ENCODE measurements around the gene SOST.

DNA sequence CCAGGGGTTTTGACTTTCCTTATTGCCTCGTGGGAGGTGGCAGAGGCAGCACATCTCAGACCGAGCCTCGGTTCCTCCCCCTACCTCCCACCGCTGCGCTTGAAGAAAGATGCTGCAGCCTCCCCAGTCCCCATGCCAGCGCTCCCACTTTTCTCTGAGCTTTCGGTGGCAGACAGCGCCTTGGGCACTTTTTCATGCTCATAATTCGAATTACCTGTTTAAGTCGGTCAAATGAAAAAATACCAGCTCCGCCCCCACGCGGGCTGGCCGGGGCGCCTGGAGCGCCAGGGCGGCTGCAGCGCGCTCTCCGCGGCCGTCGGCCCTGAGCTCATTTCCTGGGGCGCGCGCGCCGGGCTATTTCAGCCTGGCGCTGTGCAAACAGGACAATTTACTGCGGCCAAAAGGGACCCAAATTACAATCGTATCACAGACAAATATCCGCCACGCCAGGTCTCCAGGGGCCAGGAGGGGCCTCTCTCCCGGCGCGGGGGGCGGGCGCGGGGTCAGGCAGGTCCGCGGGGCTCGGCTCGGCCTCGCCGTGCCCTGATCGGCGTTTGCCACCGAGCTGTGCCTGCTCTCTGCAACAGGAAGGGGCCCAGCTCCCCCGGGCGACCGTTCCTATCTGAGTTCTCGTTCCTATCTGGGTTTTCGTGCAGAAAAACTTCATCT, 45.0 kb downstream of the SOST start:
- TF ChIP-seq, protein P1, sequence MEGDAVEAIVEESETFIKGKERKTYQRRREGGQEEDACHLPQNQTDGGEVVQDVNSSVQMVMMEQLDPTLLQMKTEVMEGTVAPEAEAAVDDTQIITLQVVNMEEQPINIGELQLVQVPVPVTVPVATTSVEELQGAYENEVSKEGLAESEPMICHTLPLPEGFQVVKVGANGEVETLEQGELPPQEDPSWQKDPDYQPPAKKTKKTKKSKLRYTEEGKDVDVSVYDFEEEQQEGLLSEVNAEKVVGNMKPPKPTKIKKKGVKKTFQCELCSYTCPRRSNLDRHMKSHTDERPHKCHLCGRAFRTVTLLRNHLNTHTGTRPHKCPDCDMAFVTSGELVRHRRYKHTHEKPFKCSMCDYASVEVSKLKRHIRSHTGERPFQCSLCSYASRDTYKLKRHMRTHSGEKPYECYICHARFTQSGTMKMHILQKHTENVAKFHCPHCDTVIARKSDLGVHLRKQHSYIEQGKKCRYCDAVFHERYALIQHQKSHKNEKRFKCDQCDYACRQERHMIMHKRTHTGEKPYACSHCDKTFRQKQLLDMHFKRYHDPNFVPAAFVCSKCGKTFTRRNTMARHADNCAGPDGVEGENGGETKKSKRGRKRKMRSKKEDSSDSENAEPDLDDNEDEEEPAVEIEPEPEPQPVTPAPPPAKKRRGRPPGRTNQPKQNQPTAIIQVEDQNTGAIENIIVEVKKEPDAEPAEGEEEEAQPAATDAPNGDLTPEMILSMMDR (IDR thresholded peaks at IDR 0.05; ENCODE audit: extremely low read depth in 1 of 2, insufficient read depth in 1 of 2, low read depth in 1 of 2, low read length in 2 of 2): no peak
- TF ChIP-seq EZH2 (IDR thresholded peaks at IDR 0.05; ENCODE audit: borderline replicate concordance, low read depth, low read length, severe bottlenecking): no peak
- TF ChIP-seq MAX (IDR thresholded peaks at IDR 0.05; ENCODE audit: insufficient read depth, insufficient read length): no peak
- TF ChIP-seq POLR2A (IDR thresholded peaks at IDR 0.05; ENCODE audit: low read depth, low read length): no peak
- TF ChIP-seq POLR2AphosphoS5 (IDR thresholded peaks at IDR 0.05; ENCODE audit: insufficient read depth, low read depth, low read length): peak; percentile 60
- TF ChIP-seq JUN (IDR thresholded peaks at IDR 0.05; ENCODE audit: borderline replicate concordance, insufficient read depth, insufficient read length, low read depth): no peak
- no peak for TF ChIP-seq MYC (IDR thresholded peaks at IDR 0.05; ENCODE audit: low read depth, low read length)
- no peak for TF ChIP-seq GATA2 (IDR thresholded peaks at IDR 0.05; ENCODE audit: insufficient read depth, insufficient read length, low read depth, low read length)
- TF ChIP-seq FOS (IDR thresholded peaks at IDR 0.05; ENCODE audit: borderline replicate concordance, insufficient read depth, low read length): no peak
